Astrocyte of the hippocampus (primary cell): ENCODE data around the gene TMEM170B.

Source experiments
- DNase-seq: peaks from one replicate; pipeline ENCODE4 v3.0.0; 2011; ENCODE audit warnings: low read depth, low spot score

The TMEM170B gene

DNA sequence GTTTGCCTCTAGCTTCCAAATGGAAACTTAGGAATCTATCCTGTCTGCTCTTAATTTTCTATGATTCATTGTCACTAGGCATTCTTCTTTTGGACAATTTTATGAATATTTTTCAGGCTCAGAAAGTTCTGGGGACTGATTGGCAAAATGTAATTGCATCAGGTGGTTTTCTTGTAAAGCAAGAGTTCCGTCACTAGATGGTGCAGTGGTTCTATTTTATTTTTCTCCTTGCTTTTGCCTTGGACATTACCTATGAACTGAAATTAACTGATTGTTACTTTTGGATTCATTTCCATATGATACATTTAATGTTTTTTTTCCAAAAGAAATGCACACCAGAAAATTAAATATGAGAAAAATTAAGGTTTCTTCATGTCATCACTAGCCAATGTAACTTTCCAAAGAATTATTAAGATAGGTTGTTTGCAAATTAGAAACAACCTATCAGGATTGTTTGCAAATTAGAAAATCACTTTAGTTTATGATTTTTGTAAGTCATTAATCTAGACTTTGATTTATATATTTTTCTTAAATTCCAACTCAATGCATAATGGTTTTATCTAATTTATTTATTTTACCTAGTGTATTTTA, 48.0 kb downstream of the TMEM170B start:
- peak; percentile 81 for DNase-seq

DNA sequence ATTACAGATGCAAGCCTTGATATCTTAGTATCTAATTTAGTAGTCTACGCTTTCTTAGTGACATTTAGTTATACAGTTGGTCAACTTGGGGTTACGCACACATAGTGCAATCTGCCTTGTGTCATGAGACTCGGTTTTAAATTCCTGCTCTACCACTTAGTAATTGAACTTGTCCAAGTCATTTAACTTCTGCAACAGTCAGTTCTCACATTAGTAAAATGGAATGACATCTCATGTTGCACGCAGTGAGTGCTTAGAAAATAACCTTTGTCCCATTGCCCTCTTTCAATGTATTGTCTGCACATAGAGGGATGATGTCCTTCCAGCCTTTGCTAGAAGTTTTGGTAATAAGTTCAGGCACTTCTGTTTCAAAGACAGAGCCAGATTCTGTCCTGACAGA, 48.6 kb downstream of the TMEM170B start:
- DNase-seq, result peak; percentile 40

DNA sequence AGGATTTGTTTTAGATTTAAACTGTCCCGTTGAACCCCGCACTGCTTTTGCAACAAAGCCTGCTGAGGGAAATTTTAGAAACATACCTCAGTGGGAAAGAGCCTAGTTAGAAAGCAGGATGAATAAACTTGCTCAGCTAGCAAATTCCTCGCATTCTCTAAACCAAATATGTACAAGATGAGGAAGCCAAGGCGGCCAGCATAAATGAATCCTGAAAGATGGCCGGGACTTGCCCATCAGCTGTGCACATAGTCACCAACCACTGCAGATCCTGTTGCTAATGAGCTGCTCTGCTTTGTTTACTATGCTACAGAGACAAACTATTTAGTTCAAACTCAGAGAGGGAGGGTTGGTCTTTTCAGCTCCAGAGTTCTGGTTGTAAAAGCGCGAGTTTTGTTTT, 49.0 kb downstream of the TMEM170B start:
- DNase-seq, result peak; percentile 95

DNA sequence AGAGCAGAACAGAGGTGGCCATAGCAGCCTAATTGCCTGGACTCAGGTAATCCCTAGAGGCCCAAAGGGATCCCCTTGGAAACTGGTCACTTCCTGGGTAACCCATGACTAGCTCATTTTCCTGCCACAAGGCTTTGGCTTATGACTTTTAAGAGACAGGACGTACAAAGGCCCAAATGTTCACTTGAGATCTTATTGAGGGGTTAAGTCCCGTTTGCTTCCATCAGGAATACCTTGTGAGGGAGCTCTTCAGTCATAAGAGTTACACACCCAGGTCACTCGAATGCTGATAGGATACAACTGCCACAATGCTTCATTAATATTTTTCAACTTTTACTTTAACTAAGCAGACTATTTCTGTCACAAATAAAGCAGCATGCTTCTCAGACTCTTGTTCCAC, 51.7 kb downstream of the TMEM170B start:
- no peak for DNase-seq

DNA sequence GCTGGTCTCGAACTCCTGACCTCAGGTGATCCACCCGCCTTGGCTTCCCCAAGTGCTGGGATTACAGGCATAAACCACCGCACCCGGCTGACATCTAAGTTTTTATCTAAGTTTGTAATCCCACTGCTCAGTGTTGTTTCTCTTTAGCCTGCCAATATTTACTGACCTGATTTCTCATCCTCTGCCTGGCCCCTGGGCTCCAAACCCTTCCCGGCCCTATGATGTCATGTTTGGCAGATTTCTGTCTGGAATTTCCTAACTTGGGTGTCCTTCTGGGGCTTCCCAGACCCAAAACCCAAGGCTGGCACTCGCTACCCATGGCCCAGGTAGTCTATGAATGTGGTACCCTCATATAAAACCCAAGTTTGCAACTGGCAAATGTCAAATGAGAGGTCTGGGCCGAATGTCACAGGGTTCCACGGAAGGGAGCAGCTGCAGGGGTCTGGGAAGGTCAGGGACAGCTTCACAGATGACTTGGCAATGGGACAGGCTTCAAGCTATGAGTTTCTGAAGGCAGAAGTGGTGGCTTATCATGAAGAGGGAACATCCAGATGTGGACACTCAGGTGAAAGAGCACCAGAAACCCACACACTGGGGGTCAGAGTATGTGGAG, 54.9 kb downstream of the TMEM170B start:
- DNase-seq, result no peak

DNA sequence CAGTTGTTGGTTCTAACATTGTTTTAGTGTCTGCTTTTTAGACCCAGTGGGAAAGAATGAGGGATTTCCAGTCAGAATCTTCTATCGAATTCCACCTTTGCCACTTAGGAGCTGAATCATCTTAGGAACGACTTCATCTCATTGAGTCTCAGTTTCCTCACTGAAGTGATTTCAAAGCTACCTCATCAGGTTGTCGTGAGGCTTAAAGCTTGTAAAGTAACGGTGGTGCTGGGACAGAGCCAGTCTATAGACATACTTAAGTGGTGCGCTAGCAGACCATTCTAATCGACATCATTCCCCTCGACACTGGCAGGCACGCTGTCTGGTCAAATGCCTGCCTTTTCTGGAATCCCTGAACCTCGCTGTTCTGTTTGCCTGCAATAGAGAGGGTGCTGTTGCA, 55.5 kb downstream of the TMEM170B start:
- DNase-seq, result no peak

DNA sequence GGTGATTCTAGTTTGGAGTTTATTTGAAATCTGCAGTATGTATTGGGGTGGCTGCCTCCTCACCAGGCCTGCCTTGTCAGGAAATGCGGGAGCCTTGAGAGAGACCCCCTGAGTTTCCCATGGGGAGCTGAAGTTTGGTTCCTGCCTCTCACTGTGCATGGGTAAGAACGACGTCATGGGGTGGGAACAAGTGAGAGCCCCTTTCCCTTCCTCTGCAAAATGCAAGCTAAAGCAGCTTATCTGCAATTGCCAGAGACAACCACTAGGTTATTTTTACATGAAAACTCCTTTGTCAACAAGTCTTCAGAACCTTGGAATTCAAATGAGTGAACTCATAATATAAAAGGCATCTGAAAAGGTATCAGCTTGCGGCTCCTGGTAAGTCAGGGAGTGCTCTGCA, 58.4 kb downstream of the TMEM170B start:
- DNase-seq, result peak; percentile 35

DNA sequence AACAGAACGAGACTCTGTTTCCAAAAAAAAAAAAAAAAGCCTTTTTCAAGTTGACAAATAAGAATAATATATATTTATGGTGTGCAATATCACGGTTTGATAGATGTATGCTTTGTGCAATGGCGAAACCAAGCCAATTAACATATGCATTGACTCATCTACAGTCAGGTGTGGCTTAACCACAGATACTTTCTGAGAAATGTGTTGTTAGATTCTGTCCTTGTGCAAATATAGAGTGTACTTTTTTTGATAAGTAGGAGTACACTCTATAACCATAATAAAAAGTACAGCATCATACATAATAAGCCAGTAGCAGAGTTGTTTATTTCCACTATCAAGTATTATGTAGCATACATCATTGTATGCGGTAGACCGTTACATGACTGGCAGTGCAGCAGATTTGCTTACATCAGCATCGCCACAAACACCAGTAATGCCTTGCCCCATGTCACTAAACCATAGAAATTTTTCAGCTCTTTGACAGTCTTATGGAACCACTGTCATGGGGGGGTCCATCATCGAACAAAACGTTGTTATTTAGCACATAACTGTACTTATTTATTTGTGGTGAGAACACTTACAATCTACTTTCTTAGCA, 59.2 kb downstream of the TMEM170B start:
- DNase-seq, result no peak

DNA sequence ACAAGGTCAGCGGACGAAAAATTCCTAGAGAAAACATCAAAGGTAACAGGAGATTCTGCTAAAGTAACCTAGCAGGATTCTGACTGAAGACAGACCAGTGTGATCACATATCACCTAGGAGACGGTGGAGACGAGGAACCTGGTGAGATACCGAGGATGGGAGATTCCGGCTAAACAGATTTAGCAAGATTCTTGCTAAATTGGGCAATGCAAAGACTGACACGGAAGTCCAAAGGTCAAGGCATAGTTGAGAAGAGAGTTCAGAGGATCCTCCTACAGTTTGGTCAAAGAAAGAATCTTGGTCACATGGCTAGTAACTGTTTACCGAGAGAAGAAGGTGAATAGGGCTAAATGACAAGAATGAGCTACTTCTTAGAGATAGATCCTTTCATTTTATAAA, 61.1 kb downstream of the TMEM170B start:
- no peak for DNase-seq

DNA sequence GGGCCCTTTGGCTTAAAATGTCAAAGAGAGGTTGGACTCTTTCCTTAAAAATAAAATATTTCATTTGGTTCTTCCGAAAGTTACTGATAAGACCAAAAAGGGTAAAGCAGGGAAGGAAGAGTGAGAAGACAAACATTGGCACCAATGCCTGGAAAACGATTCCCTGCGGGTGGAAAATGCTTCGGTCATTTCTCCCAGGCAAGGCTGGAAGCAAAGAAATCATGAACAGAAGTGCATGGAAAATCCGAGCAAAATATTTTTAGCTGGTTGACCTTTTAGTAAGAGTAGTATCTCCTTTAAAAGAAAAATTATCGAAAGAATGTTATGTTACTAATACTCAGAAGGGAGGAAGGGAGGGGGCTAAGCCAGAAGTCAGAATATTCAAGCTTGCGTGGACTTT, 62.7 kb downstream of the TMEM170B start:
- DNase-seq, result no peak

DNA sequence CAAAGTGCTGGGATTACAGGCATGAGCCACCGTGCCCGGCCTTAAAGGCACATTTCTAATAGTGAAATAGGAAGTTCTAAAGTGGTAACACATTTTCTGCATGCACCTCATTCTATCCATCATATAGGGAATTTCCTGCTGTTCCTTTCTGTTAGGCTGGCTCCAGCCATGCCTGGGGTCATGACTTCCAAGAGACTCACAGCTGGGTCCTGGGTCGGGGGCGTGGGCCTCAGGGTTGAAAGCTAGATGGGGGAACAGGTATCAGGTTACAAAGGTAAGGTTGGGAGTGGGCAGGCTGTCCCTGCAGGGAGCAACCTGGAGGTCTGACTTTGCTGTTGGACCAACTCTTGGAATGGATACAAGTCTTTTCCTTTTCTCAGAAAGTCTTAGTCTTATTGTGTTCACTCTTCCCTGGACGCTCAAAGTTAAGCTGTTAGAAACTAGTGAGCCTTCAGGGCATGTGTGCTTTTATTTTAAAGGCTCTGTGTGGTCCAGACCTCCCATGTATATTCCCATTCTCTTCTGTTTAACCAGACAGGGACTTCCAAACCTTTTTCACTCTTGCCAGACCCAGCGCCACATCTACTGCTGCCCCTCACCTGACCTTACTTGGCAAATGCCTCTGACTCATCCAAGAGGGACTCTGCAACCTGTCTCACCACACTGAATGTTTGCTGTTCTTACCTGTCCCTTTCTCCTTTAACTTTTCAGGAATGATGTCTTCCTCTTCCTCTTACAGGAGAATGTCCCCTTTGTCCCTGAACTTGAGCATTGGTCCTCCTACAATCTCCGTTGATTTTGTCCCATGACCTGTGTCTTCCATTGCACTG, 64.4 kb downstream of the TMEM170B start:
- DNase-seq, result no peak

DNA sequence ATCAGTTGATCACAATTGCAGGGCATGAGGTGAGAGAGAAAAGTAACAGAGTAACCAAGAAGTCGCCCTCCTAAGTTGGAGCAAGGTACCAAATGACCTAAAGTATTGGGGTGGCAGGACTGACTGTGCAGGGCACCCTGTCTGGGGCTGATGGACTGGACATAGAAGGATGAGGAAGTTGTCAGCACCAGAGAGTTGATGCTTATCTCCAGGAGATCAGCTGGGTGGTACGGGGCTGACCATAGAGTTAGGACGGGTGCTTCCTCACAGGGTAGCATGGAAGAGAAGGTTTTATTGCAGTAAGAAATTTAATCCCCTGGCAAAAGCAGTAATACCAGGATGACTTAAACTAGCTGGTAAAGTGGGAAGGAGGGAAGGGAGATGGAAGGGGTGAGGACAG, 66.7 kb downstream of the TMEM170B start:
- no peak for DNase-seq

DNA sequence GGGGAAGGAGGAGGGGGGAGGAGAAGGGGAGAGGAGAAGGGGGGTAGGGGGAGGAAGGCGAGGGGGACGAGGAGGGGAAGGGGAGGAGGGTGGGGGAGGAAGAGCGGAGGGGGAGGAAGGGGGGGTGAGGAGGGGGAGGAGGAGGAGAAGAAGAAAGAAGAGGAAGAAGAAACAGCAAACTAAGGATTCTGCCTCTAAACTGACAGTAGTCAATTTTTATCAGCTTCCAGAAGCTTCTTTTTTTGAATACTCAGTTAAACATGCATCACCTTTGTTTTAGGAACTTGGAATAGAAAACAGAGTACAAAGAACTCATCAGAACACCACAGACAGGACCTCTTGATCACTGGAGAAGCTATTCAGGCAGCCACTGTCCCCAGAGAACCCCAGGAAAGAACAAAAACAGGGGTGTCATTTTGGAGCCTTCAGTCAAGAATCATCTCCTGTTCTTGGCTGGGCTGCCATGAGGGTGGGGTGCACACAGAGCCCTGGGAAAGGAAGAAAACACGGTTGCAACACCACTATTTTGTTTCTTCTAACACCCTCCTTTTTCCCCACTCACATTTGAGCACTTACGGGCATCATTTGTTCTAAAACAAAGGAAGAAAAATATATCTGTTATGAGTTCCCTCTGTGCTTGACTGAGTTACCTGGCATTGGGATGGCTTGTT, 67.4 kb downstream of the TMEM170B start:
- no peak for DNase-seq

DNA sequence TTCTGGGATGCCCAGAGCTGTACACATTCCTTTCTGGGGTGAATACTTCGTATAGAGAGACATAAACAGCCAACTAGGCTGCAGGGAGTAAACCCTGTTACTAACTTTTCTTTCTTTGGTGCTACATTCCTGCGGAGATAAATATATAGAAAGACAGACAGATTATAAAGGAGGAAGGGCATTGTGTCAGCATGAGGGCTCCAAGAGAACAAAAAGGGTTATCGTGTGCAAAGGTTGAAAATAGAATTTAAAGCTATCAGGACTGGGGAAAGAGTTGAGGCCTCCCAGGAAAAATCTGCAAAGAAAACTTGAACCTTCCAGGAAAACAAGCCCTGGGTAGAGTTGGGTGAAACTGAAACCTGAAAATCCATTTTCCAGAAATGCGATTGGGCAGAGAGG, 68.0 kb downstream of the TMEM170B start:
- peak; percentile 30 for DNase-seq

DNA sequence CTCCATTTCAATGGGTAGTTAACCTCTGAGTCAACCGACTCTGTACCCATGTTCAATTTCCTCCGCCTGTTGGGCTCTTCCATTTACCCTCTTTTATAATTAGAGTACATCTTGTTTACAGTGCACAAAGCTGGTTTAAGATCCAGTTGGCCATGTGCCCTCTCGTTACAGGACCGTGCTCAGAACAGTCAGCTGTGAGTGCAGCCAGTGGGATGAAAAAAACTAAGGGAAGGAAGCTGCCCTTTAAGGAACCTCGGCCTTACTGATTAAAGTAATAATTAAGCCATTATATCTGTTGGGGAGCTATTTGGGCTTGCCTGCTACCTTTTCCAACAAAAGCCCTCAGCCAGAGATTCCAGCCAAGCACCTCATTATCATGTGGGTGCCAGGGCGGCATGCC, 68.8 kb downstream of the TMEM170B start:
- DNase-seq, result peak; percentile 63

DNA sequence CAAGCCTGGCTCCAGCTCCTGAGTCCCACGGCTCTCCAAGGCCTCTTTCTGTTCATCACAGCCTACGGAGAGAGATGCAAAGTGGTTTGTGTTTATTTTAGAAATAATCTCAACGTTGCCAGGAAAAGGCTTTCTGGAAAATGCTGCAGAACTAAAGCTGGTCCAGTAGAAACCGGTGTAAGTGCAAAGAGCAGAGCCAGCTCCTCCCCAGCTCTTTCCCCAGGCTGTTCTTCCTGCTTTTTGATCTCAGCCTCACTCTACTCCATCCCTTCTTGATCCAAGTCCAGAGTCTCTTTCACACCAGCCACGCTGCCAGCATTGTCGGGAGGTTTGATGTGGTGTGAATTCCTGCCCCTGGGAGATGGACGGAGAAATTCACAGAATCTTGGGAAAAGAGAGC, 69.8 kb downstream of the TMEM170B start:
- peak; percentile 94 for DNase-seq

DNA sequence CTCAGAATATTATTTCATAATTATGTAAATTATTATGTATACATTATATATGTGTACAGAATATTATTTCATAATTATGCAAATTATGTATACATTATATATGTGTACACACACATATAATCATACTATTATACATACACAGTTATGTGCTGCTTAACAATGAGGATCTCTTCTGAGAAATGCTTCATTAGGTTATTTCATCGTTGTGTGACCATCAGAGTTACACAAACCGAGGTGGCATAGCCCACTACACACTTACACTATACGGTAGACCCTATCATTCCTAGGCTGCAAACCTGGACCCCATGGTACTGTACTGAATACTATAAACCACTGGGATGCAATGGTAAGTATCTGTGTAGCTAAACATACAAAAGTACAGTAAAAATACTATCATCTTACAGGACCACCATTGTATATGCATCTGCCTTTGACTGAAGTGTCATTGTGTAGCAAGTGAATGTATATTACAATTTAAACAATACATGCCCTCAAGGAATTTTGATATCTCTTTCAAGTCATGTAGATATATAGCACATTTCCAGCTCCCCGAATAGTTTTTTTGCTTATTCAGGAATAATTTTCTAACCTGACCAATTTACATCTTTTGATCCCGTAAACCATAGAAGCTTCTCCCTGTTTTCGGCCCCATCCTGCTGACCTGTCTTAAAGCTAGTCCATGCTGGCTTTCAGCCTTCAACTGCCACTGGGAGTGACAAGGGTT, 71.2 kb downstream of the TMEM170B start:
- no peak for DNase-seq

DNA sequence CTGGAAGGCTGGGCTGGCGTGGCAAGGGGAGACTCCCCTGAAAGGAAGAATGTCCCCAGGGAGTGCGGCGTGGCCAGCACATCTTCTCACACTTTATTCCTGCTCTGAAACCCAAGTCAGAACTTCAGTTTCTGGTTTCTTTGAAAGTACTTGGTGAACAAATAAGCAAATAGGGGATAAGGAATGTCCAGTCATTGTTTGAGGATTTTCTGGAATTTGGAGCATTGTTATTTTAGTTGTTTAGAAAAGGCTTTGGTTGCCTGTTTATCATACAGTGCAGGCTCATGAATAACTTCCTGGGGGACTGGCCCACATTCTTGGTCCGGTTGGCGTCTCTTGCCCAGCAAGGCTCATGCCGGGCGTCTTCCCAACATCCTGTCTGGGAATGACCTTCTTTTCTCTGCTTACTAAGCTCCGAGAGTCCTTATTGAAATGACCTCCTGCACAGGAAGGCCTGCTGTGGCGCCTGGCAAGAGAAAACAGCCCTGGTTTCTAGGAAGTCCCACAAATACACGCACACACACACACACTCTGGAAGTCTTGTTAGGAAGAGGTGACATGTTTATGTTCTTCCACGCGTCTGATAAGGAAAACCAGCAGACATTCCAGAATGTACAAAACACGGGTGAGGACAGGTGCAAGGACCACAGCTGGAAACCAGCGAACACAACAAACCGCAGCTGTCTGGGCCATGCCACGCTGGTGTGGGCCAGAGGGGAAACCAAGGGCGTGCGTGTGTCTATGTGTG, 71.9 kb downstream of the TMEM170B start:
- DNase-seq, result peak; percentile 99

DNA sequence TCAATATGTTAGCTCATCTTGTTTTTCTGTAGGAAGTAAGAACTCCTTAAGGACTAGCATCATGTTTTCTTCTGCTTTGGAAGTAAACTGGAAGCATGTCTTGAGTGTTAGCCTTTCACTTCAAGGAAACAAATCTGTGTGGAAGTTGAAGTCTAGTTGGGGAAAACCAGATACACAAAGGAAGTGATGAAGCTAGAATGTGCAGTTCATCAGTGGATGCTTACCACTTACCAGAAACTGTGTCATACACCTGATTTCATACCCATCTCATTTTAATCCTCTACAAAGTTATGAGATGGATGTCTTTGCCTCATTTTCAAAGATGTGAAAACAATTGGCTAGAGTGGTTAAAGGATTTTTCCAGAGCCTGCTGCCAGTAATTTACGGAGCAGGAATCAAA, 75.8 kb downstream of the TMEM170B start:
- no peak for DNase-seq

DNA sequence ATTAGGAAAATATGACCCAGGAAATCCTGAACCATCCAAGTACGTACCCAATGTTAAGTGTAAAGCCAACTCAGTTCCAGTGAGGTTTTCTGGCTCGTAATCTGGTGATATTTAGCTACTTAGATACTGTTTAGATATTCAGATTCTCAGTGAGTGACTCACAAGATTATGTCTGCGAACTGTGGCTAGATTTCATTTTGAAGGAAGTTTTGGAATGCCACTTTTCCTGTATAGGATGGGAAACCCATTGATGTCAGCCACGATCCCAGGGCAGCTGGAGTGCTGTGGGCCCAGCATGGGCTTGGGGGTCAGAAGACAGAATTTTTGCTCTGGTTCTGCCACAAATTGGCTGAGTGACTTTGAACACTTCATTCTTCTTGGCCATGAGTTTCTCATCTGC, 76.3 kb downstream of the TMEM170B start:
- DNase-seq, result peak; percentile 96
